Stimulated activated CD4-positive, alpha-beta T cell treated with anti-CD3 and anti-CD28 coated beads, Interleukin-4, amount 100 ng/mL, for 4 hours (primary cell): ENCODE data around the gene NREP.
A peak's percentile ranks its signal among the peaks of the same experiment; 100 is the strongest.

Experiments
- DNase-seq, 2 experiments: peaks; one replicate each; pipeline ENCODE4 v3.0.0-alpha.2; 2020

Gene NREP

GRCh38 chr5:111764019-111764418 is 7.0 kb upstream of the NREP start:
- DNase-seq: no peak

GRCh38 chr5:111762895-111763294 is 5.9 kb upstream of the NREP start:
- DNase-seq: no peak

- DNase-seq: no peak
Measured at GRCh38 chr5:111758284-111758628, 1.3 kb upstream of the NREP start.

- peak; percentile 72 to 79 for DNase-seq
Measured at GRCh38 chr5:111757355-111758283, 625 bp upstream of the NREP start.

GRCh38 chr5:111755942-111756381 is 1.0 kb downstream of the NREP start:
- DNase-seq: no peak

- DNase-seq: no peak
Measured at GRCh38 chr5:111755345-111755941, 1.6 kb downstream of the NREP start.

- no peak for DNase-seq
Measured at GRCh38 chr5:111753884-111754589, 3.0 kb downstream of the NREP start.

- no peak for DNase-seq
Measured at GRCh38 chr5:111752426-111752965, 4.5 kb downstream of the NREP start.

- DNase-seq: no peak
Measured at GRCh38 chr5:111749303-111750026, 7.5 kb downstream of the NREP start.

- no peak for DNase-seq
Measured at GRCh38 chr5:111748304-111748763, 8.7 kb downstream of the NREP start.

- DNase-seq: no peak
Measured at GRCh38 chr5:111747337-111747736, 9.7 kb downstream of the NREP start.

GRCh38 chr5:111746791-111747190 is 10.2 kb downstream of the NREP start:
- DNase-seq: no peak

- DNase-seq: no peak
Measured at GRCh38 chr5:111745075-111745739, 11.8 kb downstream of the NREP start.

GRCh38 chr5:111744455-111744854 is 12.5 kb downstream of the NREP start:
- DNase-seq: no peak

- DNase-seq: no peak
Measured at GRCh38 chr5:111743988-111744387, 13.0 kb downstream of the NREP start.

GRCh38 chr5:111743512-111743911 is 13.5 kb downstream of the NREP start:
- no peak for DNase-seq

- DNase-seq: no peak
Measured at GRCh38 chr5:111742177-111742994, 14.6 kb downstream of the NREP start.

- DNase-seq: no peak
Measured at GRCh38 chr5:111741278-111741677, 15.7 kb downstream of the NREP start.

GRCh38 chr5:111739416-111739815 is 17.6 kb downstream of the NREP start:
- DNase-seq: no peak

- DNase-seq: no peak
Measured at GRCh38 chr5:111738118-111738517, 18.9 kb downstream of the NREP start.

GRCh38 chr5:111737716-111738115 is 19.3 kb downstream of the NREP start:
- no peak for DNase-seq
